ENCODE results near the gene APPL2.

APPL2 gene

DNA sequence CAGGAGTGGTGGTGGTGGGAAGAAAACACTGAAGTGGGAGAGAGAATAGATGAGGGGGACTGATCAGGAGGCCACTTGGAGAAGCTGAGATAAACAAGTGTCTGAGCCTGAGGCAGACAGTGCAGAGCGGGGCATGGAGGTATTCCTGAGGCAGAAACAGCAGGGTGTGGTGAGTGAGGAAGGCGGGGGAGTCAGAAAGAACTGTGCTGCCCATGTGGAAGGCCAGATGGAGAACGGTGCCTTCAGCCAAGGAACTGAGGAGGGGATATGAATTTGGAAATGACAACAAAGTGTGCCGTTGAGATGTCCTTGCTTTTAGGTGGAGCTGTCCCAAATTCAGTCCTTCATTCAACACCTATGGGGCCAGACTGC lies 13.7 kb downstream of the APPL2 start:
- no peak for DNase-seq

DNA sequence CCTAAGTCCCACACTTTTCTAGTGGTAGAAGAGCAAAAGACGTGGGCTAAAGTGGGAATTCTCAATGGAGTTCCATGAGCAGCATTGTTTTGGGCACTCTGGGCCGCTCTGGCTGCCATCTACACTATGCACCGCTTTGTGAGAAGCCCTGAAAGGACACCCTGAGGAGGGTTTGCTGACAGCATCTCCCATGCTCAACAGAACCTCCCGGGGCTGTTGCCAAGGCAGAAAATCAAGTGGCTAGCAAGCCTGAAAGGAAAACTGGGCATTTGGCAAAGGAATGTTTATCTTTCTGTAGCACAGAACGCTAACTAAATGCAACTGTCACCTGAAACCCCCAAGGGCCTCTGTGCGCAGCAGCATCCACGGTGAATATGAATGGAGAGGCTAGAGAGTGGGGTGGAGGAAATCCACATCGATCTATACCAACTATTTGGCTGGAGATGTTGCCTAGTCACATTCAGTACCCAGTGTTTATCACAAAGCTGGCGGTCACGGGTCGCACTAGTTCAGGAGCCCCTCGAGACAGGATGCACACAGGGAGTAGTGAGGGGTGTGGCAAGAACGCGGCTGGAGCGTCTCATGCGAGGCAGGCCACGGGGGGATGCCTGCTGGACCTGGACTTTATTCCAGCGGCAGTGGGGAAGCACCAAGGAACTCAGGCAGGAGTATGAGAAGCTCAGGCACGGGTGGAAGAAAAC lies 14.2 kb downstream of the APPL2 start:
- no peak for DNase-seq

GRCh38 chr12:105220929-105221290 lies 15.1 kb downstream of the APPL2 start:
- DNase-seq, result no peak

- DNase-seq, result no peak
Observed at GRCh38 chr12:105220150-105220928, 15.6 kb downstream of the APPL2 start.

DNA sequence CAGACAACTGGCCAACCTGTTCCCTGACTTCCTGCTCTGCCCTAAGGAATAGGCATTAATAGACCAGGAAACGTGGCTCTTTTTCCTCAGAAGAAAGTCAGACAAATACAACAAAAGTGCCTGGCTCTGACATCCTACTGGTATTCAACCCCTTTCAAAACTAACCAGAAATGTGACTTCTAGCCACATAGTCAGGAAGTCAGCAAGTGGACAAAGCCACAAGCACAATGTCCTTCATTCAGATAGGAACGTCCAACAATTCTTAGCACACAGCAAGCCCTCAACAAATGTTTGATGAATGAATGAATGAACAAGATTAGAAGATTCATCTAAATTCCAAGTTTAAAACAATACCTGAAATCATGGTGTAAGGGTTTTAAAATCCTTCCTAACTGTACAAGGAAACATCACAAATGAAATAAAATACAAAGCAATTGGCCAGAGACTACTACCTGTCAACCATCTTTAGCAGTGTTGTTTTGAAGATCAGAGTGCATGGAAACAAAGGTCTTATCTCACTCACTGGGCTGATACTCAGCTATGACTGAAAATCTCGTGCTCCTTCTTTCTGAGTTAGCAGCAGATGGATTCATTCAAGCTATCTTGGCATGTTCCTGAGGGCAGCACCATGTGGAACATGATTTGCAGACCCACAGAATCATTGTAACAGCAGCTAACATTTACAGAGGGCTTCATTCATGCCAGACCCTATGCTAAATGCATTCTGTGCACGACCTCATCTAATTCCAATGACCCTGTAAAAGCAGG lies 16.5 kb downstream of the APPL2 start:
- no peak for DNase-seq

DNA sequence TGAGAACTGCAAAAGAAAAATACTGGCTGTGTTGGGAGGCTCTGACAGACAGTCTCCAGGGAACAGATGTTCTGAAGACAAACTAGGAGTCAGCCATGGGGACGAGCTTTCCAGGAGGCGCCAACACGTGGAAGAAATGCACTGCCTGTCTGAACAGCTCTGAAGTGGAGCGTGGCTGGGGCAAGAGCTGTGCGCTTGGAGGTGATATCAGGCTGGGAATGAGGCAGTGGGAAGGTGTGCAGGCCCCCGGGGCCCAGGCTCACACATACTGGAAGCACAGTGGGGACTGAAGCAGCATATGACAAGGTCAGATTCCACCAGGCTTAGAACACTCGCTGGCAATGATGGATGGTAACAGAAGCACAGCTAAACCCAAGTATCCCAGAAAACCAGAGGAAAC lies 17.5 kb downstream of the APPL2 start:
- DNase-seq, result no peak

DNA sequence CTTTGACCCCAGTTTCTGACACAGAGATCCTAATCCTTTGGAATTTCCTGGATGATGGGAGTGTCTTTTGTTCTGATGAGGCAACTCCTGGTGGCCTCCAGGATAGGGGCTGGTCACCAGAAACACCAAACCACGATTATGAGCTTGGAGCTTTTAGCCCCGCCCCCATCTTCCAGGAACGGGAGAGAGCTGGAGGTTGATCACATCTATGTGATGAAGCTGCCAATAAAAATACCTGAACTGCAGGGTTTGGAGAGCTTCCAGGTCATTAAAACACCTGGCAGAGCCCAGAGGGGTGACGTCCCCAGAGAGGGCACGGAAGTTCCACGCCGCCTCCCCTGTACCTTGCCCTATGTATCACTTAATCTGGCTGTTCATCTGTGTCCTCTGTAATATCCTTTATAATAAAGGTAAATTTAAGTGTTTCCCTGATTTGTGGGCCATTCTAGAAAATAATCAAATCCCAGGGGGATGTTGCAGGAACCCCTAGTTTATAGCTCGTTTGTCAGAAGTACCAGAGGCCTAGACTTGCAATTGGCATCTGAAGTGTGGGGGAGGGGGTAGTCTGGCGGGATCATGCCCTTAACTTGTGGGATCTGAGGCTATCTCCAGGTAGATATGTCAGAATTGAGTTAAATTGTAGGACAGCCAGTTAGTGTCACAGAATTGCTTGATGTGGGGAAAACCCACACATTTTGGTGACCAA lies 21.2 kb downstream of the APPL2 start:
- no peak for DNase-seq

GRCh38 chr12:105214148-105214547 lies 21.8 kb downstream of the APPL2 start:
- DNase-seq, result no peak

DNA sequence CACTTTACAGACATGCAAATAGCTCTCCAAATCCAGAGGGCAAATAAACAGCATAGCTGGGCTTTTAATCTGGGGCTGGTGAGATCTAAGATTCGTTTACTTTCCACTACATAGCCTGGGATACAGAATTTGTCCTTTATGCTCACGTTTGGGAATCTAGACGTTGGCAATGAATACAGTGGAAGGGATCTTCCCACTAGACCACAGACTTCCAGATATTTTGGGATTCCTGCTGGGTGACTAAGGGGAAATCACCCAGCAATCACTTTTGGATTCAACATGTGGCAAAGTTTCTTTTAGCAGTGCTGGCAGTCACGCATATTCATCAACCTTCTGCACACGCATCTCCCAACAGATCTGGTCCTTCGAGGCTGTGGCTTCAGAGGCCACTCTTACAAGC lies 23.5 kb downstream of the APPL2 start:
- no peak for DNase-seq

DNA sequence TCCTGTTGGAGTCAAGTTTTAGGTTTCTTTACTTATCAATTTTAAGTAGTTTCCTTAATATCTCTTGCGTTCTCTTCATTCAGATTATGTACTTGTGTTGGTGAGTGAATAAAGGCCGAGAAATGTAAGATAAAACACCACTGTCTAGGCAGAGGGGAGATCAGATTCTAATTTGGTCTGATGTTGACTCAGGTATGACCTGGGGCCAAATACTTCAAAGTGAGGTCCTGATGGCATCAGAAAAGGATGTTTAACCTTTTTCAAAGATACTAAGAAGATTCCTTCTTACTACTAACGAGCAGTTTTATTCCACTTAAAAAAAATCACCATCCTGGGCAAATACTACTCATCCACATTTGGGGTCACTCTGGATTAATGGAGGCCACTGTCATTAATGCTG lies 26.9 kb downstream of the APPL2 start:
- DNase-seq, result no peak

DNA sequence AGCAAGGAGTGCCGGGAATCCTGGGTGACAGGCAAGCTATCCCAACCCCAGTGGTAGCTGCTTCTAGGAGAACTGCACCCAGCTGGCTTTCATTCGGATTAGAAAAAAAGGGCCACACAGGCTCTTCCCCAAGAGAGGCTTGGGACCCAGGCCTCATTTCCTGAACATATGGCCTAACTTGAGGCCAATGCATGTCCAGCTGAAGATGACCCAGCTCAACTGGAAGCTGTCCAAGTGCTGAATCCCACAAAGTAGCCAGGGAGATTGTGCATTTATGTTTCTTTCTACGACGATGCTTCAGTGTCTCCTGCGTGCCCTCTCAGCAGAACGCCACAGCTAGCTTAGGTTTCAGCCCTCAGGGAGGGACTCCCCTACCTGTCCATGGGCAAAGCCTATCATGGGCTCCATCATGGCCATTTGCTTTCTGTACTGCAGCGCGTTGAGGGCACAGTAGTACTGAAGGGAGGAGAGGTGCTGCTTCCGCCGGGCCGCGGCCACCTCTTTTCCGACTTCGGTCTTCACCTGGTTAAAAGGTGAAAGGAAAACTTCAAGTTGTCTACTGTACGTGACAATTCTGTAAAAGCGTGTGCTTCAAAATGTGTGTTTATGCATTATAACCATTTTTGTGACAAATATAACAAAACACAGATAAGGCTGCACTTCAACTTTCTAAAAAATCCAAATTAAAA lies 29.1 kb downstream of the APPL2 start:
- no peak for DNase-seq

GRCh38 chr12:105205322-105206048 lies 30.5 kb downstream of the APPL2 start:
- DNase-seq, result no peak

- DNase-seq, result no peak
Observed at GRCh38 chr12:105204916-105205315, 31.1 kb downstream of the APPL2 start.

GRCh38 chr12:105204127-105204526 lies 31.8 kb downstream of the APPL2 start:
- no peak for DNase-seq

DNA sequence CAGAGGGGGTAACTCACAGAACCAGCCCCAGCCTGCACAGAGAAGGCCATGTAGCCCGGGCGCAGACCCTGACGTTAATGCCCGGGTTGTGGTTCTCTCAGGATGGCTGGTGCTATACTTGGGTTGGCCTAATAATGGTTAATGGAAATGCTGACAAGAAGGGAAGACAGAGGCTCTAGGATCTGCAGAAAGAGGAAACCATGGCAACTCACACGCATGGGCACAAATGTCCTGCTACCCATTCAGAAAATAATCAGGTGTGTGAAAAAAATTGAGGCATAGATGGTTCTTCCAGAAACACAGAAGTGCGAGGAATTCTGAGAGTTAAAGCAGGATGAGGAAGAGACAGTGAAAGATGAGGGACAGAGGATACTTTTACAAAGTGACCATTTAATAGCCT lies 33.8 kb downstream of the APPL2 start:
- DNase-seq, result no peak

- no peak for DNase-seq
Observed at GRCh38 chr12:105201299-105201698, 34.7 kb downstream of the APPL2 start.

DNA sequence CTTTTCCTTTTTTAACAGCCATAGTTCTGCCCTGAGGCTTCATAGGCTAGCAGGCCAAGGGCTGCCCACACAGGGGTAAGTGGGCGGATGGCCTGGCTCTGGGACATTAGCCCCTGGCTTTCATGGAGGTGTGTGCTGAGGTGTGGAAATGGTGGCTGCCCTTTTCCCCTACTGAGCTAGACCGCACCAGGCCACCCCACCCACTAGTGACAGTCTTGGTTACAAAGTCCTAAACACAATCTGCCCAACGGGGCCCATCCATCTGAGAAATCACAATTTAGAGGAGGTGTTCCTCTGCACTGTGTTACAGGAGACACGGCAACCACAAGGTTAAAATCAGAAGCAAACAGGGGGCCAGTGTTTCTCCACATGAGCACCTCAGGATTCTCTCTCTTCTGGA lies 35.6 kb downstream of the APPL2 start:
- no peak for DNase-seq

DNA sequence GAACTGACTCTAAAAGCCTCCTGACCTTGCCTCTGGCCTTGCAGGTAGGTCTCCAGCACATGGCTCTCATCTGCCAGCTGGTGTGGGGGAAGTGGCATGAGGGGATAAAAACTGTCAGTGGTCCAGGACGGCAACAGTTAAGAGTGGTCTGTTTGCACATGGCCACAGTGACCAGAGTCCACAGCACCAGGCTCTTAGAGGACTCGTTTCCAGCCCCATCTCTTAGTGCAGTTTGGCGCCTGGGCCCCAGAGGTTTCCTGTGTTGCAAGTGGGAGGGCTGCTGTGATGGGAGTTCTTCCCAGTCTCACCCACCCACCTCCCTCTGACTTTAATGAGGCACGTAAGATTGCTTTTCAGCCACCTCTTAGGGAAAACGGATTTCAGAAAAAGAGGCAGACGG lies 37.0 kb downstream of the APPL2 start:
- DNase-seq, result no peak

DNA sequence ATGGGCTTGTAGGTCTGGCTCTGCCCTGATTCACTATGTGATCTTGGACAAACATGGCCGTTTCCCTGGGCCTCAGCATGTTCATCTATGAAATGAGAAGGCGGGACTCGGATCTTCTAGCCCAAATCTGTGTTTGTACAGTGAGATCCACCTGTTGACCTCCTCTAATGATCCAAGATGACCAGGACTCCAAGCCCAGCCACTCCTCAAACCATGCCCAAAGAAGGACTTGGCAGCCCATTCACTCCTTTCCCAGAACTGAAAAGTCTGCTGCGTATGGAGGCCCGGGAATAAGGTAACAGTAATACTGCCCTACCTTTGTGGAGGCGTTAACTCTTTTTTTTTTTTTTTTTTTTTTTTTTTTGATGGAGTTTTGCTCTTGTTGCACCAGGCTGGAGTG lies 39.9 kb downstream of the APPL2 start:
- DNase-seq, result no peak

GRCh38 chr12:105194947-105195346 lies 41.0 kb downstream of the APPL2 start:
- no peak for DNase-seq

- DNase-seq, result no peak
Observed at GRCh38 chr12:105192624-105193225, 43.2 kb downstream of the APPL2 start.

DNA sequence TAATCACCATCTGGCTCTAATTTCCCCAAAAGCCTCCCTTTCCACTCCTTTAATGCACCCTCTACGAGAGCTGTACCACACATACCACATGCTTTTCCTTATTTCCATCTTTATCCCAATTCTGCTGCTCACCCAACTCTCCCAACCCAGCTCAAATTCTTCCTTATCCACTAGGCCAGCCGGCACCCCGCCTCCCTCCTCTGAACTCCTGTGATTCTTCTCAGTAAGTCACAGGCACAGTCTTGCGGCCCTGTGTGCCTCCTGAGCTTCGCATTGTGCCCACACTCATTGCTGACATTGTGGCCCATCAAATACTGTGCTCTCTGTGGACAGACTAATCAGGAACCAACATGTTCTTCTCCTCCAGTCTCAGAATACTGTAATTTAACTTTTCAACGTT lies 45.4 kb downstream of the APPL2 start:
- no peak for DNase-seq
